HepG2 (cell line): Measurements from ENCODE around the gene ESYT1. TPM values are rescaled to one million over a fixed set of nuclear protein-coding genes. Genes with fewer than 3 reads are reported as not detected.

Source experiments
- ASH2L ChIP-seq: fragments of 300-600, 200-600 bp; sonication (generic); IDR thresholded peaks from 2 replicates; pipeline ENCODE4 v1.7.0; 2017; ENCODE audit warnings: low read depth, mild to moderate bottlenecking, moderate library complexity, mixed read lengths, low read length; ENCODE audit not compliant: insufficient read length
- JUNB ChIP-seq: sonication (generic); formaldehyde crosslinking; IDR thresholded peaks from 2 replicates; pipeline ENCODE4 v1.8.0; 2022; ENCODE audit warnings: missing genetic modification reagents, mild to moderate bottlenecking, borderline replicate concordance
- NFKBIZ ChIP-seq: IDR thresholded peaks from 2 replicates; pipeline ENCODE4 v1.6.1; 2018; ENCODE audit warnings: missing genetic modification reagents, missing compliant biosample characterization
- PLSCR1 ChIP-seq: sonication (generic); formaldehyde crosslinking; IDR thresholded peaks from 2 replicates; pipeline ENCODE4 v1.5.0; 2020; ENCODE audit warnings: missing genetic modification reagents, mild to moderate bottlenecking, borderline replicate concordance
- TMF1 ChIP-seq: sonication (generic); formaldehyde crosslinking; IDR thresholded peaks from 2 replicates; pipeline ENCODE4 v1.8.1; 2022; ENCODE audit warnings: low read depth, missing genetic modification reagents
- TOPORS ChIP-seq: sonication (generic); formaldehyde crosslinking; IDR thresholded peaks from 2 replicates; pipeline ENCODE4 v1.8.0; 2023; ENCODE audit warnings: mild to moderate bottlenecking, missing genetic modification reagents
- ZBTB26 ChIP-seq: IDR thresholded peaks from 2 replicates; pipeline ENCODE4 v1.6.1; 2016; ENCODE audit warnings: missing compliant biosample characterization, missing genetic modification reagents, borderline replicate concordance
- ZNF235 ChIP-seq: sonication (generic); formaldehyde crosslinking; IDR thresholded peaks from 2 replicates; pipeline ENCODE4 v1.8.1; 2023; ENCODE audit warnings: mild to moderate bottlenecking, missing genetic modification reagents, borderline replicate concordance
- ZNF264 ChIP-seq: sonication (generic); formaldehyde crosslinking; IDR thresholded peaks from 2 replicates; pipeline ENCODE4 v1.4.0; 2020; ENCODE audit warnings: missing genetic modification reagents
- ZNF407 ChIP-seq: sonication (generic); formaldehyde crosslinking; IDR thresholded peaks from one replicate; pipeline ENCODE4 v1.5.1; 2020; ENCODE audit warnings: mild to moderate bottlenecking, missing genetic modification reagents; ENCODE audit errors: not compliant biosample characterization
- ZNF503 ChIP-seq: sonication (generic); formaldehyde crosslinking; IDR thresholded peaks from 2 replicates; pipeline ENCODE4 v1.4.0; 2020; ENCODE audit warnings: missing genetic modification reagents
- ZNF770 ChIP-seq: sonication (generic); formaldehyde crosslinking; IDR thresholded peaks from 2 replicates; pipeline ENCODE4 v1.5.0; 2020; ENCODE audit warnings: mild to moderate bottlenecking, missing genetic modification reagents
- ZNF850 ChIP-seq: sonication (generic); formaldehyde crosslinking; conservative IDR thresholded peaks from 2 replicates; pipeline ENCODE4 v1.9.0; 2021; ENCODE audit warnings: mild to moderate bottlenecking, missing genetic modification reagents
- polyA plus RNA-seq, 8 experiments: library from polyadenylated mRNA; depleted of rRNA in 3 of 8; stranded (reverse) in 7 of 8; unstranded in 1 of 8; fragments of >200 nt; fragmentation: Illumina TruSeq in 4 of 8; extraction: Trizol in 4 of 8; gene quantifications; 2 replicates each; pipeline versions ENCODE4 v1.2.1 to v1.2.3, GENCODE V29; 2011 to 2016; ENCODE audit warnings: low read depth in 4 of 8, missing spikeins in 1 of 8, mixed read lengths in 1 of 8; ENCODE audit not compliant: insufficient read depth in 1 of 8
- total RNA-seq, 5 experiments: library from RNA; depleted of rRNA; stranded (reverse); fragments of >200 nt; fragmentation: Illumina TruSeq; extraction: Trizol; gene quantifications; 2 replicates each; pipeline ENCODE4 v1.2.3, GENCODE V29; 2016; ENCODE audit warnings: low read depth in 1 of 5

Gene ESYT1
- total and polyA plus RNA-seq, 2 of the 13 experiments (the other 11 are each of a cell fraction or from before 2014, with no cell fraction given), result 66.9 to 71.0 TPM

GRCh38 chr12:56078931-56079722 is 48.9 kb upstream of the ESYT1 start (continued):
- TF ChIP-seq ZBTB26 (peak; percentile 23; the same call in 1 of the 2 replicates), ZNF235 (no peak), ASH2L (no peak), NFKBIZ (CRISPR knock-in tag) (no peak; the same call in 1 of the 2 replicates), TOPORS (no peak), ZNF264 (CRISPR knock-in tag) (0 out of 2 replicates have a peak, but pooled peaks have one; percentile 22), ZNF503 (CRISPR knock-in tag) (no peak; the same call in 1 of the 2 replicates), PLSCR1 (CRISPR knock-in tag) (no peak), ZNF407 (CRISPR knock-in tag) (no peak), JUNB (CRISPR knock-in tag) (no peak), ZNF770 (CRISPR knock-in tag) (peak; percentile 71), TMF1 (CRISPR knock-in tag) (no peak), ZNF850 (CRISPR knock-in tag) (peak; percentile 76; the same call in 1 of the 2 replicates)
